GM19438 (cell line): ENCODE data around the gene ERC1.
"Not testable (repeated sequence)": the region's sequence is repeated elsewhere in the genome, so short reads cannot be mapped to it uniquely, and the experiment has no call there.

Experiments used
- ATAC-seq: cut with Tn5 transposase; IDR thresholded peaks from one replicate; pipeline ENCODE4 v1.9.1; 2021; ENCODE audit warnings: low read depth; ENCODE audit not compliant: unreplicated experiment

The ERC1 gene

DNA sequence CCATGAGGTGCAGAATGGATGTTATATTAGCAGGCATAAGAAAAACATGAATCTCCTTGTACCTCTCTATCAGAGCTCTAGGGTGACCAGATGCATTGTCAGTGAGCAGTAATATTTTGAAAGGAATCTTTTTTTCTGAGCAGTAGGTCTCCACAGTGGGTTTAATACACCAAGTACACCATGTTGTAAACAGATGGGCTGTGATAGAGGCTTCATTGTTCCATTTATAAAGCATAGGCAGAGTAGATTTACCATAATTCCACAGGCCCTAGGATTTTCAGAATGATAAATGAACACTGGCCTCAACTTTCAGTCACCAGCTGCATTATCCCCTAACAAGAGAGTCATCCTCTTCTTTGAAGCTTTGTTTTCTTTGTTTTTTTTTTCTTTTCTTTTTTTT lies 185.2 kb downstream of the ERC1 start:
- no peak for ATAC-seq

DNA sequence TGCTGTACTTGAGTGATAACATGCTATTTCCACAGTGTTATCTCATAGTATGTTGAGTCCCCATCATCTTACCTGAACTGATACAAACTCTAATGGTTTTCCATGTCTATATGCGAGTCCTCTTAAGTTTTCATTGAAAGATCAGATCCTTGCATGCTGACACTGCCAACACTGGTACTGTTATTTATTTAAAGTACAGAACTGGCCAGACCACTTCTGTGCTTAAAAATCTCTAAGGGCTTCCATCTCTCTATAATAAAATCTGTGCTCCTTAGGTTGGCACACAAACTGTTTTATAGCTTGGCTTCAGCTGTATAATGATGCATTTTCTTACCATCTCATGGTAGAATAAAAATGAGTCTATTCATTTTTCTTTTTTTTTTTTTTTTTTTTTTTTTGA lies 188.1 kb downstream of the ERC1 start:
- no peak for ATAC-seq

DNA sequence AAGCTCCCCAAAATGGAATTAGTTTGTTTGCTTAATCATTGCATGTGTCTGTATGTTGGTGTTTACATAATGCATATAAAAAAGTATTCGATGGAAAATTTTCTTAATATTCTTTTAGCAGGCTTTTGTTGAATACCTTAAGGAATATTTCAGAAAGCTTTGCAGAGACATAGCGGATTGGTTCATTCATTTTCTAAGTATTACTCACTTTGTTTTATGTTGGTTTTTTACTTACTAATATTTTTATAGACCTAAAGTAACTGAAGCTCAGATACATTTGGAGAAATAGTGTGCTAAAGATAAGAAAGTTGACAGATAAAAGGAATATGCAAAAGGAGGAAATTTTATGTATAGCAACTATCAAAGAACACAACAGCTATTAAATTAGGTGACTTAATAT lies 191.0 kb downstream of the ERC1 start:
- no peak for ATAC-seq

DNA sequence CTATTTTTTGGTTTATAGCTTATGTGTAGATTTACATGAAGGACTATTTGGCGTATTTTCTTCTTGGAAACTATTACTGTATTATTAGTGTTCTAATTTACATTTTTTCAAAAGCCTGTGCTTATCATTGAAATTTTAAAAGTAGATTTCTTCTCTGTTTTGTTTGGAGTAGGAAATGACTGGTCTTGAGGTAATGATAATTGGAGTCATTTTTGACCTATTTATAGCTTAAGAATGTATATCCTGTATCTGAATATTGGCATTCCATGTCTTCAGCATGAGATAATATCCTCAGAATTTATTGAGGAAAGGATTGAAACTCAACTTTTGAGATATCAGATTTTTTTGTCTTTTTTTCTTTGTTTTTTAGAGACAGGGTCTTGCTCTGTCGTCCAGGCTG lies 193.4 kb downstream of the ERC1 start:
- no peak for ATAC-seq

DNA sequence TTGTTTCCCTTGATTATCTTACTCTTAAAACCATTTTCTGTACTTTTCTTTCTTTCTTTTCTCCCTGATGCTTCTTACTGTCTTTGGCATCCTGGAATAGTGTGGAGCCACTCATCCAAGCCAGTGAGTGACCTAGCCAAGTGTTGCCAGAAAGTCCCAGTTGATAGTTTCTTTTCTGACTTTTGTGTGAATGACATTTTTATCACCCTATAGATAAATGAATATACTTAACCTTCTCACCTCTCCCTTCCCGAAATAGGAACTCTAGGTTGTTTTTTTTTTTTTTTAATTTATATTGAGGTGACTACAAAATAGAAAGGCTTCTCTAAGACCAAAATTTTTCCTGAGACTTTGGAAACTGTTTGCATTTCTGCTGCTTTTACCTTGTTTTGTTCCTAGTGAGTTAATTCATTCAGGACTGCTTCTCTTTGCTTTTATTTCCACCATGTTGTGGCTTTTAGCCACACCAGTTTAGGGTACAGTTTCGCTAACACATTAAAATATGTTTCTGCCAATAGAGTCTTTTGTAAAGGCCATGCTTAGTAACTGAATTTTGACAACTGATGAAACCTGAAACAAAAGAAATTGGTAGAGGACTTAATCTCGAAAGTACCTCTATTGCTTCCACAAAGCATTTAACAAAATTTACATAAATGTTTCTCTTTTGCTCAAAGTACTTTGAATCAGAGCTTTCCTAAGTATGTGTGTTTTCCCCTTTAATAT lies 194.6 kb downstream of the ERC1 start:
- no peak for ATAC-seq

DNA sequence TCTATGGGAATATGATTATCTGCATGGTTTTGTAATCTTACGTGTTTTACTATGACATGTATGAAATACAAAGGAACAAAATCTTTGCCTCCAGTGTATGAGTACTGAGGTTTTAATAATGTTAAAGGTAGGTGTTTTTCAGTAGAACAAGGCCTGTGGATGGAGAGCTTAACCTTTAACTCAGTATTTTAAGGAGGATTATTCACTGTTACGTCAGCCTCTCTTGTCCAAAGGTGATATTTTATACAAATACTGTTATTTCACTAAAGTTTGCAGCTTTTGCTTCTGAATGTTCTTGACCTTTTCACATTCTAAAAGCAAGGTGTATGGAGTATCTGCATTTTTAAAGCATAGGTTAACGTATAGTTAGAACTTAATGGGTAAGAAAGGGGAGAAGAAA lies 195.3 kb downstream of the ERC1 start:
- no peak for ATAC-seq

DNA sequence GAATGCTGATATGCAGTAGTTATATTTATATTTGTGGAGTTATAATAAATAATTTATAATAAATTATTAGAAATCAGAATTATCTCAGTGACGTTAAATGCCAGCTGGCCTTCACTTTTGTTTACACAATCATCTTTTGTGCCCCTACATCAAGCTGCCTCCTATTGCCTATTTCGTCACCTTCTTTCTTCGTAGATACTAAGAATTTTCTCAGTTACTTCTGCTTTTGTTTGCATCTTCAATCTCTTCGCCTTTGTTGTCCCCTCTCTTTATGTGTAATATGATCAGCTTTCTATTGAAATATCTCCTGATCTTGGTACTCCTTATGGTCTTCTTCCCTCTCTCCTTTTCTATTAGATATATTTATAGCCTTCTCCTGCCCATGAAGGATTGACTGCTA lies 197.0 kb downstream of the ERC1 start:
- ATAC-seq, result no peak

DNA sequence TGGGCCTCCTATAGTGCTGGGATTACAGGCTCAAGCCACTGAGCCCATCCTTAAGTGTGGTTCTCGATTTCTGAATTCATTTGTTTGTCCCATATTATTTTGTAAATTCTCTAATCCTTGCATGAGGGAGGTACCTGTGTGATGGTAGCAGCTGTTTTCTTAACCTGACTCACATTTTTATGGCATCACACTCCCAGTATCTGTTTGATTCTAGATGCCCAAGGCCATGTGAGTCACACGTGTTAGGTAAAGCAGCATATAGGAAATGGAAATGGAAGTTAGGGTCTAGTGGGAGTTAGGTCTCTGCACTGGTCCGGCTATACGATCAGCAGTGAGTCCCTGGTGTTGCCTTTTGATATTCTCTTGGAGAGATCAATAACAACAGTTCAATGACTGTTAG lies 198.1 kb downstream of the ERC1 start:
- ATAC-seq, result no peak

DNA sequence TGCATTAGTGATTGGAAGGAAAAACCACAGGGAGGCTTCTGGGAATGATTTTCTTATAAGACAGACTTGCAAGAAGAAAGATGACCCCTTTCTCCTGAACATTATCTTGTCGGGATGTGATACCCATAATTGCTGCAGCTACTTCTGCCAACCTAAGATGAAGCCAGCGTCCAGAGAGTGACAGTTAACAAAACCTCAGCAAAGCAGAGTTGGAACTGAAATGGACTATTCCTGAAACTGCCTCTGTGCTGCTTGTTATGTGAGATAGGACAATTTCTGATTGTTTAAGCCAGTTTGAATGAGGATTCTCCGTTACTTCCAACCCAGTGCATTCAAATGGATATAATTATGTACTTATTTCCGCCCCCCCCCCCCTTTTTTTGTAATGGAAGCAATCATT lies 204.5 kb downstream of the ERC1 start:
- no peak for ATAC-seq

DNA sequence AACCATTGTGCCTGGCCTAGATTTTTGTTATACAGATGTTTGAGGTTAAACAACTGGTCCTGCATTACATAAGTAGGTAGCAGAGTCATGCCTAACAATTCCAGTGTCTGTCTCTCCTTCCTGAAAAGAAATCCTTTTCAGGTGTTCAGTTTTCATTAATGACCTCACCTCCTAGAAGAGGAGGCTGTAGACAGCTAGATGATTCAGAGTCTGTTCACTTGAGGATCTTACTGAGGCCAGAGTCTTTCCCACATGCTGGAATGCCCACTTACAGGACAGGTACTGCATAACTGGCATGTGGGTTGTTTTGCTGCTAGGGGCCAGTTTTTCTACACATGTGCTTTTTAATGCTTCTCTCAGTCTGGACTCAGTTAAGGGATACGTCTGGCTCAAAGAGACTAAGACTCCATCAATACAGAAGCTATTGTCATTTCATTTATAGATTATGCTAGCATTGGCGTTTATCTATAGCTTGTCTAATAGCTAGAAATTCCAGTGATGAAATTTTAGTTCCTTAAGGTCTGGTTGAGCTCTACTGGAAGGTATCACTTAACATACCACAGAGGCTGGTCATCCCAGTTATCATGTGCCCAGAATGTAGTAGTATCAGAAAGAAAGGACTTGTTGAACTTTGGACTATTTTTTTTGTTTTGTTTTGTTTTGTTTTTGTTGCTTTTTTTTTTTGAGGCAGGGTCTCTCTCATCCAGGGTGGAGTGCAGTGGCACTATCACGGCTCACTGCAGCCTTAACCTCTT lies 206.4 kb downstream of the ERC1 start:
- no peak for ATAC-seq

DNA sequence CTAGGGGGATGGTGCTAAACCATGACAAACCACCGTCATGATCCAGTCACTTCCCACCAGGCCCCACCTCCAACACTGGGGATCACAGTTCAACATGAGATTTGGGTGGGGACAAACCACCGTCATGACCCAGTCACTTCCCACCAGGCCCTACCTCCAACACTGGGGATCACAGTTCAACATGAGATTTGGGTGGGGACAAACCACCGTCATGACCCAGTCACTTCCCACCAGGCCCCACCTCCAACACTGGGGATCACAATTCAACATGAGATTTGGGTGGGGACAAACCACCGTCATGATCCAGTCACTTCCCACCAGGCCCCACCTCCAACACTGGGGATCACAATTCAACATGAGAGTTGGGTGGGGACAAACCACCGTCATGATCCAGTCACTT lies 207.8 kb downstream of the ERC1 start:
- ATAC-seq, result not testable (repeated sequence)

DNA sequence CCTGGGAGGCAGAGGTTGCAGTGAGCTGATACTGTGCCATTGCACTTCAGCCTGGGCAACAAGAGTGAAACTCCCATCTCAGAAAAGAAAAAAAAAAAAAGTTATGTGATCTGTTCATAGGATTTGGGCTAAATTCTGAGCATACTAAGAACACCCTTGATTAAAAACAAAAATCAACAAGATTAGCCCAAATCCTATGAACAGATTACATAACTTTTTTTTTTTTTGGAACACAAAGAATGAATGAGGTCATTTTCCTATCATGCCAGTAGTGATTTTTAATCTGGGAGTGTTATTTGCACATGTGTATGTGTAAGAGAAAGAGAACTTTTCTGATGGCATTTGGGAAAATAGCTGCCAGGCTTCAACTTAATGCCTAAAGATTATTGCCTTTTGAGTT lies 208.7 kb downstream of the ERC1 start:
- no peak for ATAC-seq

DNA sequence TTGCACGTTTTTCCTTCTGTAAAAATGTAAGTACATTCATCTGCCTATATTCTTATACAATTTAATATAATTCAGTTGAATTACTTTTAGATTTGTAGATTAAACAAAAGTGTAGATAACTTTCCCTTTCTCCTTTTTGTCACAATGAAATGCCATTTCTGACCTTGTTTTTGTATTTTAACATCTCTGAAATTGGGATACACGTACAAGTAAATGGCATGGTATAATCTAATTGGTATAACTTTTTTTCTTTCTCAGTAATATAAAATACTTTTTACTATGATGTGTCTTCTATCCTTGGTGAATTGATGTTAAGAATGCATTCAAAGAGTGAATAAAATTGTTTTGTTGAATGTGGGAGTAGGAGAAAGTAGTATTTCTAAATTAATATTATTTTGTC lies 210.0 kb downstream of the ERC1 start:
- no peak for ATAC-seq

DNA sequence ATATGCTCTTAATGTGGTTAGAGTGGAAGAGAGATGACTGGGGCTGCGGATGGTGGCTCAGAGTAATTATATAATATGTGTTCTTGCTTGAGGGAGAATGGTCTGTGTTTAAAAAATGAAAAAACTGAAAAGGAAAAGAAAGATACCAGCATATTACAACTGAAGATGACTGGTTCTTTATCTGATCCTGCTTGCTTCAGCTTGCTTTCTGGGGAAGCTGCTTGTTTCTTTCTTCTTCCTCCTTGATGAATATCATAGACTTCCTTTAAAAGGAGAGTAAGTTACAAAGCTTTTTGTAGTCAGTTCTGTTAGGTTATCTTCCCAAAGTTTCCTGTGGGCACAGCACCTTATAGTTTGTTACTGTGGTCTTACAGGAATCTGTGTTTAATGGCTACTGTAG lies 210.9 kb downstream of the ERC1 start:
- ATAC-seq, result no peak

DNA sequence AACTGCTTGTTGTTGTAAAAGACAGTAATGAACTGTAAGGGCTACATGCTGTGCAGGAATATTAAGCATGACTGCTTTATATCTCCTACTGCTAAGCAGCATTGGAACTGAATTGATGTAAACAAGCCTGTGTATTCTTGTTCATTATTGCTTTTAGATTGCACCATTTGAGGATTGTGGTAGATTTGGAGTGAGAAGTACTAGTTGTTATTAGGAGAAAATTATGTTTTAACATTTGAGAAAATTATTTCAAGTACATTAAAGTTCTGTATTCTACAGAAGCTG lies 212.7 kb downstream of the ERC1 start:
- ATAC-seq, result no peak

DNA sequence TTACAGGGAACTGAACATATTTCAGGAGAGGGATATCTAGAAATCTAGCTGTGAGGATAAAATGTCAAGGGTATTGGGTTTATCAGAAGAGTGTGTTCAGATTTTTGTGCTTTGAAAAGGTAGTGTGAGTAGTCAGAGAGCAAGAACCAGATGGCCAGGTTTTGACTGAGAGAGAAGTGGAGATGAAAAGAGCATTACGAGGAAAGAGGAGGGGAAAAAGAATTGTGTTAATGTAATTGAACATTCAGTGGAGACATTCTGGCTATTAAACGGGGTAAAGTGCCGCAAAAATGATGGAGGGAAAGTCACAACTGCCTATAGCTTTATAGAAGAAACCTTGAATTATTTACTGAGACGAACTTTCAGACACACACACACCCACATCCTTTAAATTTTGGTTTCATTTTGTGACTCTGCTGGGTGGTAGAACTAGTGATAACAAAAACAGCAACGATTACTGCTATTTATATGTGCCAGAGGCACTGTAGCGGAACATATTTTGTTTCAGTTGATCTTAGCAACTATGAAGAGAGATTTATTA lies 213.6 kb downstream of the ERC1 start:
- peak; percentile 80 for ATAC-seq

DNA sequence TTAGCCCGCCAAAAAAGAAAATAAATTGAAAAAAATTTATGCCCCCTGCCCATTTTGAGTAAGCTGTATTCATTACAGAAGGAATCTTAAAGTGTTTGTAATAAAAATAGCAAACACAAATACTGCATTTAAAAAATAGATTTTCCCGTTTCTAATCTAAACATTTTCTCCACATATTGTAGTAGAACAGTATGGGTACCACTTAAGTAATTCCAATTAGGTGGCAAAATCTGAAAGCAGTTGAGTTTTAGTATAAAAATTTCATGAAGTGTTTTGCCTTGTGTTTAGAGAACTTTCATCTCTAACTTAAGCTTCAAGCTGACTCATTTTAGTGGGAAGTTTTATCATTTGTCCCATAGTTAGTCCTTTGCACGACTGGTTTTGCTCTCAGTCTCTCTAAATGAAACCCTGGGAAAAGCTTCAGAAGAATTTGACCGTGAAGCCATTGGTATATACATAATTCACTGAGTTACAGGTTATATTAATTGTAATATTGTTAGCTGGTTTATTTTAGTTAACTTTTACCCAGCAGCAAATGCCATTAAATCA lies 214.6 kb downstream of the ERC1 start:
- ATAC-seq, result no peak

DNA sequence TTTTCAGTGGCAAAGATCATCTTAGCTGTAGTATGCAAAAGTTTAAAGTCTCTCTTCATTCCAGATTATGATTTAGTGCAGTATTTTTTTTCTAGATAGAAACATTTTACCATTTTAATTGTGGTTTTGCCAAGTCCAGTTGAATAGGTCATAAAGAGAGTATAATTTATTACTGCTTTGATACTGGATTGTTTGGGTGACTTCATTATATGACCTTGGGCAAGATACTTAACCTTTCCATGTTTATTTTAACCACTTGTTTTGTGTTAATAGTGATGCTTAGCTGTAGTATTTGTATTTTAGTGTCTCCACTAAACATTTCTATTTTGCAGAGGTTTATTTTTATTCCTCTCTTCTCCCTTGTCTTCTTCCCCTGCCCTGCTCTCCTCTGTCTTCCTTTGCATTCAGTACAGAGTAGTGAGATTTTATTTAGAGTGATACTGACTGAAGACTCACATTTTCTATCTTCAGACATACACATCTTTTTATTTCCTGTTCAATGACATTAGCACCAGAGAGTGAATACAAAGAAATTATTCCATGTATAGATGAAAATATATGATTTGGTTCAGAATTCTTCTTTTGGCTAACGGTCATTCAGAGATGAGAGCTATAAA lies 215.2 kb downstream of the ERC1 start:
- no peak for ATAC-seq

DNA sequence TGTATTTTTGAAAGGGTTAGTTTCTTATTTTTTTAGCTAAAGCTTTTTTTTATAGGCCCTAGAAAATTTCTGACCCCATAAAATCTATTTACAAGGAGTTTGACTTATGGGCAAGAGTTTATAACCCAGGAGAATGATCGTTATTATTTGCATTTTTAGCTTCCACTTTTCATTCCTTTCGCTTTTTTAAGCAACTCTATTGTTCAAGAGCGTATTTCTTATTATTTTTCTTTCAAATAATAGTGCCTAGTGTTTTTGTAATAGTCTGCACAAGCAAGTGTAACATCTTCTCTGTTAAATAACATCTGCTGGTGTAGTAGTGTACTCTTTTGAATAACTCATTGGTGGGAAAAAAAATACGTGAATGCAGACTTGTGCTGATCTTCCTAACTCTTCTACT lies 216.3 kb downstream of the ERC1 start:
- no peak for ATAC-seq

DNA sequence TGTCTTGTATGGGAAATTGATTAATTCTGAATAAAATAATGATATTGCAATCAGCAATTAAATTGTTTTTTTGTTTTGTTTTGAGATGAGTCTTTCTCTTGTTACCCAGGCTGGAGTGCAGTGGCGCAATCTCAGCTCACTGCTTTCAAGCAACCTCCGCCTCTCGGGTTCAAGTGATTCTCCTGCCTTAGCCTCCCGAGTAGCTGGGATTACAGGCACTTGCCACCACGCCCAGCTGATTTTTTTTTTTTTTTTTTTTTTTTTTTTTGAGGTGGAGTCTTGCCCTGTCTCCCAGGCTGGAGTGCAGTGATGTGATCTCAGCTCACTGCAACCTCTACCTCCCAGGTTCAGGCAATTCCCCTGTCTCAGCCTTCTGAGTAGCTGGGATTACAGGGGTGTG lies 217.7 kb downstream of the ERC1 start:
- not testable (repeated sequence) for ATAC-seq

DNA sequence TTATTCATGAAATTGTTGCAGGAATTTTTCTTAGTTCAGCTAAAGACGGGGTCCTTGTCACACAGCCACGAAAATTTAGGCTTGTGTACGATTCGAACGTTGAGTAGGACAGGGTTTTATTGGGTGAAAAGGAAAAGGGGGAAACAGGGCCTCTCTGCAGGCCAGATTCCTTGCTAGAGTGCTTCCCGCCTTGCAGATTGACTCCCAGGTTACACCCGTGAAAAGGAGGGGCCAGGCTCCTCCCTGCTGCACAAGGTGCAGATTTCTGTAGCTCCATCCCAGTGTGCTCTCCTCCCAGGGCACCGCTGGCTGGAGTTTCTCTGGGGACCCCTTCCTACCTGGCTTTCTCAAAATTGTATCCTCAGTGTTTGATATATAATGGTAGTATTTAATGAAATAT lies 221.5 kb downstream of the ERC1 start:
- ATAC-seq, result no peak

DNA sequence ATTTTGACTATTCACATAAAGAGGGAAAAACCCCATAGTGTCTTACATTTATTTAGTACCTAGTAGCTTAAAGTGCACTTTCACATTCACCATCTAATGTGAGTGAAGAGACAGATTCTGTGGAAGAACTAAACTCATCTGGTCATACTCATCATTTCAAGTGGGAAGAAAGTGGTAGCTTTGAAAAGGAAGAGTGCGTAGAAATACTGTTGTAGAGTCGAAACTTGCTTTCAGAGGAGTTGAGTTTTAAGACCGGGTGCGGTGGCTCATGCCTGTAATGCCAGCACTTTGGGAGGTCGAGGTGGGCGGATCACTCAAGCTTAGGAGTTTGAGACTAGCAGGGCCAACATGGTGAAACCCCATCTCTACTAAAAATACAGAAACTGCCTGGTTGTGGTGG lies 222.2 kb downstream of the ERC1 start:
- no peak for ATAC-seq
